ENCODE results near the gene UBE2I. TPM values are rescaled to one million over a fixed set of nuclear protein-coding genes. Genes with fewer than 3 reads are reported as not detected.
A peak's percentile ranks its signal among the peaks of the same experiment; 100 is the strongest.
"Not testable (repeated sequence)": the region's sequence is repeated elsewhere in the genome, so short reads cannot be mapped to it uniquely, and the experiment has no call there.

Gene UBE2I
- polyA plus RNA-seq, 2 of the 4 experiments (the other 2 are of a cell fraction), result 170 to 208 TPM

- DNase-seq (ENCODE audit: low read depth in 1 of 2, low spot score in 1 of 2) (no peak), FAIRE-seq (no peak), ATAC-seq (no peak)
- Histone ChIP-seq H3K9me3 (no peaks in the 10 kb centered on the region), H3K27ac (peak overlapping the region in 1 of 2 experiments; percentile 12; a peak in 1 of 6 replicates), H3K4me3 (no peak overlapping the region), H3K4me1 (peaks cover 12% of the 10 kb centered on the region), H3K4me2 (no peak overlapping the region)
- ChIA-PET POLR2A (interaction anchor here (0.5 kb wide), 1 partner anchor 24 kb away, joined by 3 read pairs; no protein-coding TSS in a partner anchor), CTCF (no interaction called here)
- 92% methylated on average over 5 of the region's 5 CpGs for WGBS (ENCODE audit: missing lambda C conversion rate)
- TF ChIP-seq USF2 (IDR thresholded peaks at IDR 0.05) (no peak), NR3C1 (IDR thresholded peaks at IDR 0.05) (no peak), KDM1A (IDR thresholded peaks at IDR 0.05; ENCODE audit: low read depth) (no peak), HOXB5 (CRISPR knock-in tag; IDR thresholded peaks at IDR 0.05) (no peak), ZSCAN20 (CRISPR knock-in tag; IDR thresholded peaks at IDR 0.05) (no peak), EHMT2 (IDR thresholded peaks at IDR 0.05; ENCODE audit: low read depth) (no peak), GATA3 (IDR thresholded peaks at IDR 0.05; ENCODE audit: borderline replicate concordance) (no peak), JUN (IDR thresholded peaks at IDR 0.05) (no peak), CHD2 (IDR thresholded peaks at IDR 0.05; ENCODE audit: low read length, partially characterized antibody) (no peak), MAZ (IDR thresholded peaks at IDR 0.05; ENCODE audit: borderline replicate concordance, low read depth, low read length) (no peak), EHF (CRISPR knock-in tag; IDR thresholded peaks at IDR 0.05) (no peak), CHD4 (IDR thresholded peaks at IDR 0.05; ENCODE audit: borderline replicate concordance) (no peak), HMGXB4 (CRISPR knock-in tag; IDR thresholded peaks at IDR 0.05; ENCODE audit: borderline replicate concordance) (no peak), HOXA7 (CRISPR knock-in tag; IDR thresholded peaks at IDR 0.05) (no peak), NPAS2 (CRISPR knock-in tag; IDR thresholded peaks at IDR 0.05; ENCODE audit: borderline replicate concordance) (no peak), CBX2 (IDR thresholded peaks at IDR 0.05; ENCODE audit: borderline replicate concordance, low read depth) (no peak)
- TF ChIP-seq, protein P1, sequence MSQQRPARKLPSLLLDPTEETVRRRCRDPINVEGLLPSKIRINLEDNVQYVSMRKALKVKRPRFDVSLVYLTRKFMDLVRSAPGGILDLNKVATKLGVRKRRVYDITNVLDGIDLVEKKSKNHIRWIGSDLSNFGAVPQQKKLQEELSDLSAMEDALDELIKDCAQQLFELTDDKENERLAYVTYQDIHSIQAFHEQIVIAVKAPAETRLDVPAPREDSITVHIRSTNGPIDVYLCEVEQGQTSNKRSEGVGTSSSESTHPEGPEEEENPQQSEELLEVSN (IDR thresholded peaks at IDR 0.05; ENCODE audit: borderline replicate concordance, low read depth), result no peak
- TF ChIP-seq, protein P2, sequence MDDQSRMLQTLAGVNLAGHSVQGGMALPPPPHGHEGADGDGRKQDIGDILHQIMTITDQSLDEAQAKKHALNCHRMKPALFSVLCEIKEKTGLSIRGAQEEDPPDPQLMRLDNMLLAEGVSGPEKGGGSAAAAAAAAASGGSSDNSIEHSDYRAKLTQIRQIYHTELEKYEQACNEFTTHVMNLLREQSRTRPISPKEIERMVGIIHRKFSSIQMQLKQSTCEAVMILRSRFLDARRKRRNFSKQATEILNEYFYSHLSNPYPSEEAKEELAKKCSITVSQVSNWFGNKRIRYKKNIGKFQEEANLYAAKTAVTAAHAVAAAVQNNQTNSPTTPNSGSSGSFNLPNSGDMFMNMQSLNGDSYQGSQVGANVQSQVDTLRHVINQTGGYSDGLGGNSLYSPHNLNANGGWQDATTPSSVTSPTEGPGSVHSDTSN (IDR thresholded peaks at IDR 0.05), result no peak
- TF ChIP-seq, protein P3, sequence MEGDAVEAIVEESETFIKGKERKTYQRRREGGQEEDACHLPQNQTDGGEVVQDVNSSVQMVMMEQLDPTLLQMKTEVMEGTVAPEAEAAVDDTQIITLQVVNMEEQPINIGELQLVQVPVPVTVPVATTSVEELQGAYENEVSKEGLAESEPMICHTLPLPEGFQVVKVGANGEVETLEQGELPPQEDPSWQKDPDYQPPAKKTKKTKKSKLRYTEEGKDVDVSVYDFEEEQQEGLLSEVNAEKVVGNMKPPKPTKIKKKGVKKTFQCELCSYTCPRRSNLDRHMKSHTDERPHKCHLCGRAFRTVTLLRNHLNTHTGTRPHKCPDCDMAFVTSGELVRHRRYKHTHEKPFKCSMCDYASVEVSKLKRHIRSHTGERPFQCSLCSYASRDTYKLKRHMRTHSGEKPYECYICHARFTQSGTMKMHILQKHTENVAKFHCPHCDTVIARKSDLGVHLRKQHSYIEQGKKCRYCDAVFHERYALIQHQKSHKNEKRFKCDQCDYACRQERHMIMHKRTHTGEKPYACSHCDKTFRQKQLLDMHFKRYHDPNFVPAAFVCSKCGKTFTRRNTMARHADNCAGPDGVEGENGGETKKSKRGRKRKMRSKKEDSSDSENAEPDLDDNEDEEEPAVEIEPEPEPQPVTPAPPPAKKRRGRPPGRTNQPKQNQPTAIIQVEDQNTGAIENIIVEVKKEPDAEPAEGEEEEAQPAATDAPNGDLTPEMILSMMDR (IDR thresholded peaks at IDR 0.05), result no peak
Observed at GRCh38 chr16:1295465-1295864, 14.0 kb upstream of the UBE2I start.

- H3K4me1 ChIP-seq, result peaks cover 20% of the 10 kb centered on the region
- FAIRE-seq; H3K9me3 ChIP-seq; H3K4me3 ChIP-seq; ATAC-seq; DNase-seq (ENCODE audit: low read depth in 1 of 2, low spot score in 1 of 2): not testable (repeated sequence)
- peak overlapping the region; percentile 70 to 78; a peak in 4 of 6 replicates for H3K27ac ChIP-seq
- ChIA-PET POLR2A (interaction anchor here (1.4 kb wide), 1 partner anchor 12 kb away, joined by 9 read pairs; the partner anchor contains the start of gene UBE2I), CTCF (interaction anchor here (0.6 to 0.8 kb wide), 2 partner anchors 30 to 236 kb away, joined by 3 read pairs; no protein-coding TSS in a partner anchor)
- 64% methylated on average over 8 of the region's 8 CpGs for WGBS (ENCODE audit: missing lambda C conversion rate)
- H3K4me2 ChIP-seq, result peak overlapping the region; percentile 48
Observed at GRCh38 chr16:1296688-1297017, 12.8 kb upstream of the UBE2I start.
